ENCODE results near the gene RNF208. TPM values are rescaled to one million over a fixed set of nuclear protein-coding genes. Genes with fewer than 3 reads are reported as not detected.

RNF208 gene
- total RNA-seq, 1 experiment from 2014 or later: 38.0 TPM

- intact Hi-C loops (cut with micrococcal nuclease; ENCODE audit: unreplicated experiment): no loop called here
- CTCF ChIA-PET: no interaction called here
Measured at GRCh38 chr9:137228968-137229896, 7.2 kb upstream of the RNF208 start.

GRCh38 chr9:137228506-137228967, 6.5 kb upstream of the RNF208 start:
- peak; percentile 59 to 80 for DNase-seq
- CTCF ChIA-PET: interaction anchor here (2.3 kb wide), 1 partner anchor 39 kb away, joined by 15 read pairs; the partner anchor contains the start of gene SSNA1
- Histone ChIP-seq H3K9me3 (ENCODE audit: insufficient read depth, low read depth) (no peaks in the 10 kb centered on the region), H2AFZ (no peak overlapping the region), H3K36me3 (ENCODE audit: low read depth) (no peaks in the 10 kb centered on the region), H3K27me3 (ENCODE audit: insufficient read depth, low read depth) (no peaks in the 10 kb centered on the region), H3F3A (ENCODE audit: insufficient read depth, low read depth) (peaks cover 41% of the 10 kb centered on the region), H3K4me2 (peak overlapping the region; percentile 71), H3K4me1 (replicated peaks; ENCODE audit: insufficient read depth) (peaks cover 55% of the 10 kb centered on the region), H3K27ac (no peak overlapping the region), H3K79me2 (ENCODE audit: low read depth) (peaks cover 7% of the 10 kb centered on the region; the same call in 1 of the 2 replicates), H3K4me3 (peak overlapping the region; percentile 29; the same call in 1 of the 2 replicates), H4K20me1 (ENCODE audit: insufficient read depth) (no peaks in the 10 kb centered on the region), H3K9me2 (ENCODE audit: insufficient read depth) (no peaks in the 10 kb centered on the region)
- TF ChIP-seq CTCF (conservative IDR thresholded peaks at IDR 0.05) (no peak), EZH2 (IDR thresholded peaks at IDR 0.05; ENCODE audit: low read depth) (no peak)
- BruUV-seq (replicated peaks): no TSS peak
- intact Hi-C loops (cut with micrococcal nuclease; ENCODE audit: unreplicated experiment): no loop called here
- POLR2A ChIA-PET (ENCODE audit: unreplicated experiment): interaction anchor here (0.6 kb wide), 1 partner anchor 12 kb away, joined by 7 read pairs; no protein-coding TSS in a partner anchor

More at GRCh38 chr9:137228968-137229896, 7.2 kb upstream of the RNF208 start:
- Histone ChIP-seq H3K4me3 (peak overlapping the region; percentile 29; the same call in 1 of the 2 replicates), H3K9me2 (ENCODE audit: insufficient read depth) (no peaks in the 10 kb centered on the region), H3K36me3 (ENCODE audit: low read depth) (no peaks in the 10 kb centered on the region), H3K79me2 (ENCODE audit: low read depth) (peaks cover 7% of the 10 kb centered on the region; the same call in 1 of the 2 replicates), H3K4me1 (replicated peaks; ENCODE audit: insufficient read depth) (peaks cover 50% of the 10 kb centered on the region), H4K20me1 (ENCODE audit: insufficient read depth) (no peaks in the 10 kb centered on the region), H3F3A (ENCODE audit: insufficient read depth, low read depth) (peaks cover 34% of the 10 kb centered on the region), H3K4me2 (peak overlapping the region; percentile 71), H3K27me3 (ENCODE audit: insufficient read depth, low read depth) (no peaks in the 10 kb centered on the region), H3K9me3 (ENCODE audit: insufficient read depth, low read depth) (no peaks in the 10 kb centered on the region), H2AFZ (no peak overlapping the region), H3K27ac (no peak overlapping the region)
- DNase-seq: no peak
- TF ChIP-seq CTCF (conservative IDR thresholded peaks at IDR 0.05): no peak
- no TSS peak for BruUV-seq (replicated peaks)
- POLR2A ChIA-PET (ENCODE audit: unreplicated experiment): no interaction called here

DNA sequence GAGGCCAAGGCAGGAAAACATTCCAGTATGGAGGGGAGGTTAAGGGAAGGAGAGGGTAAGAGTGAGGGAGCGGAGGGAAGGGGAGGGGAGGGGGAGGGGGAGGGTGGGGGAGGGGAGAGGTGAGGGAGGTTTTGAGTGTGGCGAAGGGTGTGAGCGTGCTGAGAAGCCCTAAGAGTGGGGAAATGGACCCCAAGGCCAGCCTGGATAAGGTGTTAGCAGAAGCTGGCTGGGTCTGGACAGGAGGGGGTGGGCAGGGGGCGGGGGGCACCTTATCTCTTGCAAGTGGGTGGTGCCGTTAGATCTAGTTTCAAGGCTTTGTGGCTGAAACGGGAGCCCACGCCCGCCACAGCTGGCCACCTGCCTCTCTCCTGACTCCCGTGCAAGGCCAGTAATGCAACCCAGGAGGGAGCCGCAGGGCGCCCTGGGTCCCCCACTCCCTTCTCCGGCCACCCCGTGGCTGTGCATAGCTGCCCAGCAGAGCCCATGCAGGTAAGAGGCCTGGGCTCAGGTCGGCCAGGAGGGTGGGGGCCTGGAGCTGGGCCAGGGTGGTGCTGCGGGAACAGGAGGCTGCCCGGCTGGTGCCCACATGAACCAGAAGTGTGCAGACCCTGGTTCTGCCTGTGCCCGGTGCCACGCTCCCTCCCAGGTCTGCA, 5.9 kb upstream of the RNF208 start:
- Histone ChIP-seq H3K4me1 (replicated peaks; ENCODE audit: insufficient read depth) (peaks cover 55% of the 10 kb centered on the region), H3F3A (ENCODE audit: insufficient read depth, low read depth) (peaks cover 43% of the 10 kb centered on the region), H3K9me2 (ENCODE audit: insufficient read depth) (no peaks in the 10 kb centered on the region), H2AFZ (no peak overlapping the region), H3K27ac (peak overlapping the region; percentile 79), H3K4me3 (peak overlapping the region; percentile 29; the same call in 1 of the 2 replicates), H3K4me2 (peak overlapping the region; percentile 99), H3K79me2 (ENCODE audit: low read depth) (peaks cover 7% of the 10 kb centered on the region; the same call in 1 of the 2 replicates), H3K9me3 (ENCODE audit: insufficient read depth, low read depth) (no peaks in the 10 kb centered on the region), H3K36me3 (ENCODE audit: low read depth) (no peaks in the 10 kb centered on the region), H3K27me3 (ENCODE audit: insufficient read depth, low read depth) (no peaks in the 10 kb centered on the region), H4K20me1 (ENCODE audit: insufficient read depth) (no peaks in the 10 kb centered on the region)
- DNase-seq: peak in 1 of 2 experiments; percentile 67
- POLR2A ChIA-PET (ENCODE audit: unreplicated experiment): interaction anchor here (0.5 to 1.5 kb wide), 5 partner anchors 13 to 39 kb away, joined by 3 to 7 read pairs (median 4); partner anchors contain the start of gene TUBB4B
- CTCF ChIA-PET: interaction anchor here (0.6 to 2.3 kb wide), 5 partner anchors 9 to 410 kb away, joined by 3 to 15 read pairs (median 3); partner anchors contain the start of gene SSNA1
- no TSS peak for BruUV-seq (replicated peaks)
- intact Hi-C loops (cut with micrococcal nuclease; ENCODE audit: unreplicated experiment): loop anchor here (1.0 to 2.0 kb wide), 6 partner anchors 29 to 181 kb away; partner anchors contain the start of genes ANAPC2, NPDC1, SAPCD2 and SSNA1
- TF ChIP-seq EZH2 (IDR thresholded peaks at IDR 0.05; ENCODE audit: low read depth): no peak
- TF ChIP-seq CTCF (conservative IDR thresholded peaks at IDR 0.05): no peak
